Kidney epithelial cell (primary cell): ENCODE measurements around the gene C1S. TPM values are rescaled to one million over a fixed set of nuclear protein-coding genes. Genes with fewer than 3 reads are reported as not detected.

Experiments used
- DNase-seq: peaks from one replicate; pipeline ENCODE4 v3.0.0-alpha.2; 2010; ENCODE audit warnings: low read depth
- H3K27me3 ChIP-seq: 2 replicates; pipeline ENCODE4 v1.6.0; 2011; ENCODE audit warnings: low read length; ENCODE audit not compliant: control insufficient read depth, insufficient read depth
- H3K36me3 ChIP-seq: 2 replicates; pipeline ENCODE4 v1.5.1; 2011; ENCODE audit warnings: low read length; ENCODE audit not compliant: control insufficient read depth, insufficient read depth
- H3K4me3 ChIP-seq: 2 replicates; pipeline ENCODE4 v1.5.1; 2011; ENCODE audit warnings: low read depth, mild to moderate bottlenecking, control low read depth, low read length
- total RNA-seq: library from RNA; depleted of rRNA; stranded (reverse); fragments of >200 nt; gene quantifications from 2 replicates; pipeline ENCODE4 v1.2.3, GENCODE V29; 2015
- TF ChIP-seq, protein P1 (sequence below): IDR thresholded peaks from 2 replicates; pipeline ENCODE4 v1.5.1; 2011; ENCODE audit warnings: mild to moderate bottlenecking, moderate library complexity, low read length, control low read depth, inconsistent platforms; ENCODE audit not compliant: insufficient read depth, poor library complexity, severe bottlenecking

Gene C1S
- total RNA-seq, 1 donor from 2014 or later = 4.0 TPM

DNA sequence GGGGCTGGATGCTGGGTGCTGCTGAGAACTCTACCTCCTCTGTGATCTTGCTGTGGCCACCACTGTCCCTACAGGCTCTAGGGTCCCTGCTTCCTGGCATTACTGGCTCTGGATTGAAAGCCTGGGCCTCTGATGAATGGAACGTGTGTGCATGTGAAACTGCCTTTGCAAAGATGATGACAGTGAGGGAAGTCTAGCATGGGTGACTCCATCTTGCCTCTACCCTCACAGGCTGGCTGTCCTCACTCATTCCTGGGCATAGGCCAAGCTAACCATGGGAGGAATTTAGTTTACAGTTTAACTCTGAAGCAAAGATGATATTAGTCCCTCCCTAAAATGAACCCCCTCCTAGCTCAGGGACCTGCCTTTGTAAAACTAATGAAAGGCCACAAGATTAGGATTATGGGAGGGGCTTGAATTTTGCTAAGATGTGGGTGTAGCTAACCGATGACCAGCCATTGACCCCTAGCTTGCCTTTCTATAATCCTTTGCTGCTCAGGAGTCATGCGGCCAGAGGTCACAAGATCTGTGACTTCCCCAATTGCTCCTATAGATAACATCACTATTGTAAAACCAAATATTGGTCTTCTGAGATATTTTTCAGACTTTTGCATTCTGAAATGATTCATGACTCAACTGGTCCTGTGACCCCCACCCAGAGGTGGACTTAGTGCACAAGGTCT is 2.2 kb upstream of the C1S start:
- H3K36me3 ChIP-seq = no peaks in the 10 kb centered on the region
- no peak overlapping the region for H3K4me3 ChIP-seq
- TF ChIP-seq, protein P1, sequence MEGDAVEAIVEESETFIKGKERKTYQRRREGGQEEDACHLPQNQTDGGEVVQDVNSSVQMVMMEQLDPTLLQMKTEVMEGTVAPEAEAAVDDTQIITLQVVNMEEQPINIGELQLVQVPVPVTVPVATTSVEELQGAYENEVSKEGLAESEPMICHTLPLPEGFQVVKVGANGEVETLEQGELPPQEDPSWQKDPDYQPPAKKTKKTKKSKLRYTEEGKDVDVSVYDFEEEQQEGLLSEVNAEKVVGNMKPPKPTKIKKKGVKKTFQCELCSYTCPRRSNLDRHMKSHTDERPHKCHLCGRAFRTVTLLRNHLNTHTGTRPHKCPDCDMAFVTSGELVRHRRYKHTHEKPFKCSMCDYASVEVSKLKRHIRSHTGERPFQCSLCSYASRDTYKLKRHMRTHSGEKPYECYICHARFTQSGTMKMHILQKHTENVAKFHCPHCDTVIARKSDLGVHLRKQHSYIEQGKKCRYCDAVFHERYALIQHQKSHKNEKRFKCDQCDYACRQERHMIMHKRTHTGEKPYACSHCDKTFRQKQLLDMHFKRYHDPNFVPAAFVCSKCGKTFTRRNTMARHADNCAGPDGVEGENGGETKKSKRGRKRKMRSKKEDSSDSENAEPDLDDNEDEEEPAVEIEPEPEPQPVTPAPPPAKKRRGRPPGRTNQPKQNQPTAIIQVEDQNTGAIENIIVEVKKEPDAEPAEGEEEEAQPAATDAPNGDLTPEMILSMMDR = no peak
- no peak for DNase-seq
- peaks cover 7% of the 10 kb centered on the region for H3K27me3 ChIP-seq

DNA sequence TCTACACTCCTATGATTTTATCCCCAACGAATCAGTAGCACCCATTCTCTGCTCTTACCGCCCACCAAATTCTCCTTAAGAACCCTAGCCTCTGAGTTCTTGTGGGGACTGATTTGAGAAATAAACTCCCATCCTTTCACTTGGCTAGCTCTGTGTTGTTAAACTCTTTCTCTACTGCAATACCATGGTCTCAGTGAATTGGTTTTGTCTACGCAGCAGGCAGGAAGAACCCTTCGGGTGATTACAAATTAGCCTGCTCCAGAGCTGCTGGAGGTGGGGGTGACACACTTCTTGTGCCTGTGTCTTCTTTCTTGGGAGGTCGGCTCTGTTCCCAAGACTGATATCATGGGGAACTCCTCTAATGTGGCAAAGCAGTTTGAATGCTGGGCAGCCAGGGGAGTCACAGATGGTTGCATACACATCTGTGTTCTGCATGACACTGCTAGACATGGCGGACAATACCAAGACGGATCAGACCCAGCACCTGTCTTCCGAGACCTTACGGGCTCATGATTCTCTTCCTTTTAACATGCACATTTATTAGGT is 1.6 kb upstream of the C1S start:
- Histone ChIP-seq H3K4me3 (no peak overlapping the region), H3K36me3 (no peaks in the 10 kb centered on the region), H3K27me3 (peaks cover 7% of the 10 kb centered on the region)
- DNase-seq = no peak
- TF ChIP-seq, protein P1 = no peak

DNA sequence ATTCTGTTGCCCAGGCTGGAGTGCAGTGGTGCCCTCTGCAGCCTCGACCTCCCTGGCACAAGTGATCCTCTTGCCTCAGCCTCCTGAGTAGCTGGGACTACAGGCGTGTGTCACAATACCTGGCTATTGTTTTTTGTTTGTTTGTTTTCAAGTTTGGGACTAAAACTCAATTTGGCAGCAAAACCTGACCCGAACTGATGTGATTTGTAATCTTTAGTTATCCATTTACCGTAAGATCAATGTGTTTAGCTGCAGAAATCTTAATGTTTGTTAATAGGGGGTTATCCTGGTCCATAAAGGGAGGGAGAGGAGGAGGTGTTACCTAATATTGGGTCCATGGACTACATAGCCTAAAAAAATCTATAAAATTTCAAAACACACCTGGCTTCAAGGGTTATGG is 738 bp upstream of the C1S start:
- H3K27me3 ChIP-seq = peaks cover 7% of the 10 kb centered on the region
- no peak for DNase-seq
- TF ChIP-seq, protein P1 = no peak
- H3K36me3 ChIP-seq = no peaks in the 10 kb centered on the region
- no peak overlapping the region for H3K4me3 ChIP-seq

DNA sequence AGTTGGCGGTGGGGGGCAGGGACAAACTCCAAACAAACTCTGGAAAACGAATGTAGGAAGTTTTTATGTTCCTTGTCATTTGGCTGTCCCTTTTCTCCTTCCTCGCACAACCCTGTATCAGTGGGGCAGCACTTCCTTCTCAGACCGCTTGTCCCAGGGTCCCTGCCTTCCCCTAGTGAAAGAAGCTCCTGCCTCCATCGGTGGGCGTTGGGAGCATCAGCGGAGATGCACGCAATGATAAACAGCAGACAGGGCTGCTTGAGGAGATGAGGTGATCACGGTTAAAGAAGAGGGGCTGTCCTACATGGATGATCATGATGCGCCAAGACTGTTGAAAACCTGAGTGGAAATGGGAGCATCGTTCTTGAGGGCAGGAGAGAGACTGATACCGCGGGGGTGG is 620 bp downstream of the C1S start:
- H3K4me3 ChIP-seq = no peak overlapping the region

DNA sequence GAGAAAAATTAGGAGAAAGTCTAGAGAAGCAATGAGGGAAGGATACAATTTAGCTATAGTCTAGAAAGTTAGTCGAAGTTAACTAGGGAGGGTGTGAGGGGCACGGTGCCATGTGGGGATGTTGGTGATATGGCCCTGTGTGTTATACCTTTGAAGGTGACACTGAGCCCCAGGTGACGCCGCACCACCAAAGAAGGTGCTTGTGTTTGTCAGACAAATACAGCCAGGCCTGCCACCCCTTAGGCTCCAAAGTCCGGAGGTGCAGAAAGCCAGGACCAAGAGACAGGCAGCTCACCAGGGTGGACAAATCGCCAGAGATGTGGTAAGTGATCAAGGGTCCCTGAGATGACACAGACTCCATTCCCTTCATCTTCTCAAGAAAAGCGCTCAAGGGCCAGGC is 1.1 kb downstream of the C1S start:
- TF ChIP-seq, protein P1 = no peak
- peaks cover 4% of the 10 kb centered on the region for H3K27me3 ChIP-seq
- no peak overlapping the region for H3K4me3 ChIP-seq
- DNase-seq = no peak
- H3K36me3 ChIP-seq = no peaks in the 10 kb centered on the region

More for the DNA sequence above, 620 bp downstream of the C1S start:
- Histone ChIP-seq H3K36me3 (no peaks in the 10 kb centered on the region), H3K27me3 (peaks cover 3% of the 10 kb centered on the region)
- DNase-seq = no peak
- TF ChIP-seq, protein P1 = no peak

DNA sequence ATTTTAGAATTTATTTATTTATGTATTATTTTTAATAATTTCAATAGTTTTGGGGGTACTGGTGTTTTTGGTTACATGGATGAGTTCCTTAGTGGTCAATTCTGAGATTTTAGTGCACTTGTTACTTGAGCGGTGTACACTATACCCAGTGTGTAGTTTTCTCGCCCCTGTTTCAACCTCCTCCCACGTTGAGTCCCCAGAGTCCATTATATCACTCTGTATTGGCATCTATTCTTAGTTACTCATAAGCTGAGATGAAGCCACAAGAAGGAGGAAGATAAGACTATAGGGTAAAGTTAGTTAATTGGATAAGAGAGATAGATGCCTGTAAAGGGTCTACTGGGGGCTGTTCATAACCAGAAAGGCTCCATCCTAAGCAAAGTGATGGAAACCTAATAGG is 4.0 kb downstream of the C1S start:
- Histone ChIP-seq H3K4me3 (no peak overlapping the region), H3K27me3 (peaks cover 9% of the 10 kb centered on the region), H3K36me3 (no peaks in the 10 kb centered on the region)
- DNase-seq = no peak
- TF ChIP-seq, protein P1 = no peak
